HCT116 (cell line): Measurements from ENCODE around the gene KCNC3.

Experiments used
- CBX3 ChIP-seq: IDR thresholded peaks from 2 replicates; pipeline ENCODE4 v1.6.1; 2012; ENCODE audit warnings: low read depth
- CEBPB ChIP-seq: IDR thresholded peaks from 2 replicates; pipeline ENCODE4 v1.6.1; 2012; ENCODE audit warnings: low read depth
- EGR1 ChIP-seq: IDR thresholded peaks from 2 replicates; pipeline ENCODE4 v1.6.1; 2012; ENCODE audit warnings: low read depth
- EZH2 ChIP-seq: fragments of 200-600 bp; sonication (generic); IDR thresholded peaks from 2 replicates; pipeline ENCODE4 v1.6.1; 2017; ENCODE audit warnings: antibody characterized with exemption, mixed run types
- EZH2phosphoT487 ChIP-seq: fragments of 200-600 bp; IDR thresholded peaks from 2 replicates; pipeline ENCODE4 v1.6.1; 2018; ENCODE audit warnings: antibody characterized with exemption, borderline replicate concordance
- POLR2A ChIP-seq: IDR thresholded peaks from 2 replicates; pipeline ENCODE4 v1.7.0; 2011; ENCODE audit warnings: borderline replicate concordance; ENCODE audit not compliant: insufficient read depth, insufficient read length; ENCODE audit errors: extremely low read depth
- POLR2AphosphoS5 ChIP-seq: IDR thresholded peaks from 2 replicates; pipeline ENCODE4 v1.6.1; 2011; ENCODE audit warnings: mild to moderate bottlenecking, low read depth, low read length, moderate library complexity
- RAD21 ChIP-seq: IDR thresholded peaks from 2 replicates; pipeline ENCODE4 v1.6.1; 2012; ENCODE audit warnings: low read depth, mild to moderate bottlenecking
- SIN3A ChIP-seq: IDR thresholded peaks from 2 replicates; pipeline ENCODE4 v1.6.1; 2012; ENCODE audit warnings: low read depth
- TCF7L2 ChIP-seq: IDR thresholded peaks from 2 replicates; pipeline ENCODE4 v1.7.0; 2011; ENCODE audit warnings: borderline replicate concordance, inconsistent platforms; ENCODE audit not compliant: insufficient read depth, insufficient read length; ENCODE audit errors: extremely low read depth
- ZNF274 ChIP-seq: fragments of 200-500 bp; sonication (Bioruptor generic); IDR thresholded peaks from 2 replicates; pipeline ENCODE4 v1.6.1; 2014; ENCODE audit warnings: mild to moderate bottlenecking, low read depth, low read length, inconsistent platforms
- TF ChIP-seq, protein P1 (sequence below): IDR thresholded peaks from 2 replicates; pipeline ENCODE4 v1.6.1; 2012
- TF ChIP-seq, protein P2 (sequence below), 3 experiments: fragments of 200-600 bp in 1 of 3; sonication (generic) in 1 of 3; IDR thresholded peaks in 2 of 3; conservative IDR thresholded peaks in 1 of 3; 2 replicates each; pipeline ENCODE4 v1.5.1; 2012 to 2017; ENCODE audit warnings: low read depth in 2 of 3, low read length in 2 of 3, antibody characterized with exemption in 1 of 3, borderline replicate concordance in 1 of 3, control low read depth in 1 of 3, mild to moderate bottlenecking in 1 of 3, mixed read lengths in 1 of 3, mixed run types in 1 of 3, moderate library complexity in 1 of 3; ENCODE audit not compliant: insufficient read depth in 1 of 3

DNA sequence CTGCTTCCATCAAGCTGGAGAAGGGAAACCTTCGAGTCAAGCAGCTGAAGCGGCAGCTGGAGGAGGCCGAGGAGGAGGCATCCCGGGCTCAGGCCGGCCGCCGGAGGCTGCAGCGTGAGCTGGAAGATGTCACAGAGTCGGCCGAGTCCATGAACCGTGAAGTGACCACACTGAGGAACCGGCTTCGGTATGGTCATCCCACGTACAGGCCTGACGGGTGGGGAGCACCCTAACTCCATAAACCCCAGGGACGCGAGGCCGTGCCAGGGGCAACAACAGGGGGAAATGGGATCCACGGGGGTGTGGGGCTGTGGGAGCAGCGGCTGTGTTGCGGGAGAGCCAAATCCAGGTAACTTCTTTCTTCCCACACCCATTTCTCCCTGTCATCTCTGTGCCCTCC is 20.2 kb downstream of the KCNC3 start:
- TF ChIP-seq CEBPB (no peak), POLR2A (no peak), POLR2AphosphoS5 (no peak), CBX3 (no peak), RAD21 (no peak), EGR1 (no peak), EZH2phosphoT487 (no peak), ZNF274 (no peak), SIN3A (no peak), EZH2 (no peak), TCF7L2 (no peak)
- TF ChIP-seq, protein P1, sequence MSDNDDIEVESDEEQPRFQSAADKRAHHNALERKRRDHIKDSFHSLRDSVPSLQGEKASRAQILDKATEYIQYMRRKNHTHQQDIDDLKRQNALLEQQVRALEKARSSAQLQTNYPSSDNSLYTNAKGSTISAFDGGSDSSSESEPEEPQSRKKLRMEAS = no peak
- TF ChIP-seq, protein P2, sequence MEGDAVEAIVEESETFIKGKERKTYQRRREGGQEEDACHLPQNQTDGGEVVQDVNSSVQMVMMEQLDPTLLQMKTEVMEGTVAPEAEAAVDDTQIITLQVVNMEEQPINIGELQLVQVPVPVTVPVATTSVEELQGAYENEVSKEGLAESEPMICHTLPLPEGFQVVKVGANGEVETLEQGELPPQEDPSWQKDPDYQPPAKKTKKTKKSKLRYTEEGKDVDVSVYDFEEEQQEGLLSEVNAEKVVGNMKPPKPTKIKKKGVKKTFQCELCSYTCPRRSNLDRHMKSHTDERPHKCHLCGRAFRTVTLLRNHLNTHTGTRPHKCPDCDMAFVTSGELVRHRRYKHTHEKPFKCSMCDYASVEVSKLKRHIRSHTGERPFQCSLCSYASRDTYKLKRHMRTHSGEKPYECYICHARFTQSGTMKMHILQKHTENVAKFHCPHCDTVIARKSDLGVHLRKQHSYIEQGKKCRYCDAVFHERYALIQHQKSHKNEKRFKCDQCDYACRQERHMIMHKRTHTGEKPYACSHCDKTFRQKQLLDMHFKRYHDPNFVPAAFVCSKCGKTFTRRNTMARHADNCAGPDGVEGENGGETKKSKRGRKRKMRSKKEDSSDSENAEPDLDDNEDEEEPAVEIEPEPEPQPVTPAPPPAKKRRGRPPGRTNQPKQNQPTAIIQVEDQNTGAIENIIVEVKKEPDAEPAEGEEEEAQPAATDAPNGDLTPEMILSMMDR (IDR thresholded peaks at IDR 0.05 in 2 of 3, conservative IDR thresholded peaks at IDR 0.05 in 1 of 3; ENCODE audit: borderline replicate concordance in 1 of 3, insufficient read depth in 1 of 3, low read depth in 2 of 3, low read length in 2 of 3) = no peak
